Fibroblast of mammary gland (primary cell): ENCODE results near the gene STPG2.

Experiments used
- DNase-seq: peaks from one replicate; pipeline ENCODE4 v3.0.0-alpha.2; 2010; ENCODE audit warnings: low read depth
- H3K4me3 ChIP-seq: 2 replicates; pipeline ENCODE4 v1.5.1; 2011; ENCODE audit warnings: low read depth, mild to moderate bottlenecking, low read length, moderate library complexity; ENCODE audit not compliant: control insufficient read depth
- CTCF ChIP-seq: conservative IDR thresholded peaks from 2 replicates; pipeline ENCODE4 v1.5.1; 2011; ENCODE audit warnings: low read depth, low read length, inconsistent platforms; ENCODE audit not compliant: control insufficient read depth, insufficient read depth

Gene STPG2

GRCh38 chr4:98055800-98056501, 87.3 kb downstream of the STPG2 start:
- H3K4me3 ChIP-seq = no peak overlapping the region
- DNase-seq = no peak
- TF ChIP-seq CTCF = no peak

DNA sequence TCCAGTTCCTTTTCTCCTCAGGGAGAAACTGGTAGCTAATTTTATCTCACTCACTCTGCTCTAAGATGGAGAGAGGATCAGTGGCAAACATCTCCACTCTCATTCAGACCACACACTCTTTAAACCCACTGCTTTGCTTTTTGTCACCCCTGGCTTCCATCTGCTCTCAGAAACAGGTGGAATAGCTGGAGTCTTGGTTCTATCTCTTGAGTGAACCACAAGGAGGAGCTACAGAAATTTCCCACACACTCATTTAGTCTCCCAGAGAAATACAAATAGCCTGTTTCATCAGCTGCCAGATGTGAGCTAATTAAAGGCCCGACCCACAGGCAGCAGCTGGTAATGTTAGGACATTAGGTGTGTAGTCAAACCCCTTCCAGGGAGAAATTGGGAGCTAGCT, 96.6 kb downstream of the STPG2 start:
- DNase-seq = no peak
- H3K4me3 ChIP-seq = no peak overlapping the region
- TF ChIP-seq CTCF = no peak

DNA sequence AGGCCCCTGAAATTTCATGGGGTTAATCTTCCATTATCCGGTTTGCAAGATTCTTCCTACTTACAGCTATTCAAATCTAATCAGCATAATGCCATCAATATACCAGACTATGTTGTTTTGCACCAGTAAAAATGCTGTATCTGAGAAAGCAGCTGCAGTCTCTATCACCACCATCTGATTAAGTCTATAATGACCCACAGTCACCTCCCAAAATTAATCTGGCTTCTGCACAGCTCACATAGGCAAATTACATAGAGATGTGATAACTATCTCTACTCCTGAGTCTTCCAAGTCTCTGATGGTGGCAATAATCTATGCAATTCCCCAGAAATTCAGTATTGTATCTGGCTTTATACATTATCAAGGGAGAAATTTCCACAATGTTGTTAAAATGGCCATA, 113.2 kb downstream of the STPG2 start:
- TF ChIP-seq CTCF = no peak
- no peak overlapping the region for H3K4me3 ChIP-seq
- no peak for DNase-seq

- DNase-seq = peak; percentile 5
- no peak for TF ChIP-seq CTCF
- no peak overlapping the region for H3K4me3 ChIP-seq
Measured at GRCh38 chr4:98027827-98028226, 115.4 kb downstream of the STPG2 start.

DNA sequence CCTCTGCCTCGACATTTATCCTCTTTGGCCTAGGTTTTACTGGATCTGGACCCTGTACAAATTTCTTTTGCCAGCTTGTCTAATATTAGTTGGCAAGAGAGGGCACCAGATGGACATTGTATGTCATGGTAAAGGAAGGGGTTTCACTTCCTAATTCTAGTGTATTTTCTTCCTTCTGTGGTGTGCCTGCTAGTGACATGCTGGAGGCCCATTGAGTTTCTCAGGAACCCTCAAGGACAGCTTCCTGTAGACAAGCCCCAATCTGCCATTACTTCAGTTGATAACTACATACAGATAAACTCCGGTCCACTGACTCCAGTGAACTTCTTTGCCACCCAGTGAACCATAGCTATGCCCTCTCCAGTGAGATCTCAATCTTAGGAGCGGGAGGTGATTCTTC, 116.9 kb downstream of the STPG2 start:
- no peak for TF ChIP-seq CTCF
- no peak for DNase-seq
- H3K4me3 ChIP-seq = no peak overlapping the region

GRCh38 chr4:98006814-98007412, 136.4 kb downstream of the STPG2 start:
- H3K4me3 ChIP-seq = no peak overlapping the region
- TF ChIP-seq CTCF = no peak
- DNase-seq = no peak

DNA sequence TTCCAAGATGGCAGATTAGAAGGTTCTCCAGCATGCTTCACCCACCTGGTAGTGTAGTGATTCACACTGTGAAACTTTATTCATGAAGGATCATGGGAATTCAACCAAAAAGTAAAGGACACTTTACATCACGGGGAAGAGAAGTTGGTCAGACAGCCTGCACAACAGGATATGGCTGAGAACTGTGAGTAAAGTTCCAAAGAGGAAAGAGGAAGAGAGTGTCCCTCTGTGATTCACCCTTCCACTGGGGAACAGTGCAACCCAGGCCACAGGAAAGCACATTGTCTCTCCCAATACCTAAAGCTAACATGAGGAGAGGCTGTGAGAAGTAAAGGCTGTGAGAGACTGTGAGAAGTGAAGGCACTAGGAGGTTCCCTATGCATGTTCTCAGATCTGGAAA, 137.2 kb downstream of the STPG2 start:
- TF ChIP-seq CTCF = no peak
- no peak for DNase-seq

More for the DNA sequence above, 137.2 kb downstream of the STPG2 start:
- H3K4me3 ChIP-seq = no peak overlapping the region
